OCI-M2 (cell line): ENCODE results near the gene SHCBP1L.

ENCODE experiments used
- DNase-seq: peaks from one replicate; lab custom pipeline; 2025; ENCODE audit not compliant: unreplicated experiment; lab: John Stamatoyannopoulos, UW

The SHCBP1L gene

GRCh38 chr1:182897696-182898095 lies 55.3 kb downstream of the SHCBP1L start:
- no peak for DNase-seq

GRCh38 chr1:182890927-182891610 lies 61.9 kb downstream of the SHCBP1L start:
- DNase-seq = no peak

GRCh38 chr1:182889997-182890396 lies 63.0 kb downstream of the SHCBP1L start:
- no peak for DNase-seq

- DNase-seq = no peak
Observed at GRCh38 chr1:182888736-182889531, 64.0 kb downstream of the SHCBP1L start.

DNA sequence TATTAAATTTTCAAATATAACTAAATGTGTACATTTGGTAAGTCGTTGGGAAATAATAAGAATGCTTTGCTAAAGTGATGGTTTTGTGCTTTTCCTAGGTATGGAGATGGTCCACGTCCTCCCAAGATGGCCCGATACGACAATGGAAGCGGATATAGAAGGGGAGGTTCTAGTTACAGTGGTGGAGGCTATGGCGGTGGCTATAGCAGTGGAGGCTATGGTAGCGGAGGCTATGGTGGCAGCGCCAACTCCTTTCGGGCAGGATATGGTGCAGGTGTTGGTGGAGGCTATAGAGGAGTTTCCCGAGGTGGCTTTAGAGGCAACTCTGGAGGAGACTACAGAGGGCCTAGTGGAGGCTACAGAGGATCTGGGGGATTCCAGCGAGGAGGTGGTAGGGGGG lies 66.0 kb downstream of the SHCBP1L start:
- DNase-seq = no peak

GRCh38 chr1:182885591-182885990 lies 67.4 kb downstream of the SHCBP1L start:
- no peak for DNase-seq

DNA sequence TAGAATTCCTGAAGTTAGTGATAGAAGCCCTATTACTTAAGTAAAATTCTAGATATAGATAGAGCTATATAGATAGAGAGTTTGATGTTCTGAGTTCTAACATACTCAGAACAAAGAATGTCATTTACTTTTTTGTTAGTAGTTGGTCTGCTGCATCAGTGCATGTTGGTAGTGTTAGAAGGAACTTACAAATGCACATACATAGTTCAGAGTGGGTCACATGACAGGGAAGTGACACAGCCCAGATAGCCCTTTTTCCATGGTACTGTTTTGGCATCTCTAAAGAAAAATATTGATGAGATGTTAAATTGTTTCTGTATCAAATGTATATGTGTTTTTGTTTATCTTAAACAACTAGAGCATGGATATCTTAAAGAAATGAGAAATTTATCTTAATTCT lies 68.1 kb downstream of the SHCBP1L start:
- no peak for DNase-seq

GRCh38 chr1:182877842-182878241 lies 75.1 kb downstream of the SHCBP1L start:
- DNase-seq = no peak

DNA sequence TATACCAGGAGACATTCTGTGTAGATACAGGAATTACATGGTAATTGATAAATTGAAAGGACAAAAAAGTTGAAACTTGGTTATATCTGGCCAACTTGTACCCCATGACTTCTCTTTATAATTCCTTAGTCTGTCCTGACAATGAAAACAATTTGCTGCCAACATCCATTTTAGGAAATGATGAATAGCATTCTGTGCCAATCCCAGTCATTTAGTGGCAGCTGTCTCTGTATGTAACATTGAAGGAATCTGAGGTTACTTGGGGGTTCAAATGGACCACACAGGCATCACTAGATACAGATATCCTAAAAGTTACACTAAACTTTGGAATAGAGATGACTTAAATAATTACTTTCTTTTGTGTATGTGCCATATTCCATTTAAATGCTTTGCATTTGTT lies 75.6 kb downstream of the SHCBP1L start:
- DNase-seq = no peak

DNA sequence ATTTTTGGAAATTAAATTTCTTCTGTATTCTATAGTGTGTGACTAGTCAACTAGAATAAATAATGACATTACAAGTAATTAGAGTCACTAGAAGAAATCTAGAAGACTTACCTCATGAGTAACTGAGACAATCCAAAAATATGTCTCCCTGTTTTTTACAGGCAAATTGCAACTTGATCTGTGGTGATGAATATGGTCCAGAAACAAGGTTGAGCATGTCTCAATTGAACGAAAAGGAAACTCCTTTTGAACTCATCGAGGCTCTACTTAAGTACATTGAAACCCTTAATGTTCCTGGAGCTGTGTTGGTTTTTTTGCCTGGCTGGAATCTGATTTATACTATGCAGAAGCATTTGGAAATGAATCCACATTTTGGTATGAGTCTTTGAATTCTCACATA lies 77.1 kb downstream of the SHCBP1L start:
- DNase-seq = no peak

GRCh38 chr1:182872881-182873280 lies 80.1 kb downstream of the SHCBP1L start:
- DNase-seq = no peak

GRCh38 chr1:182869241-182869666 lies 83.7 kb downstream of the SHCBP1L start:
- DNase-seq = no peak

DNA sequence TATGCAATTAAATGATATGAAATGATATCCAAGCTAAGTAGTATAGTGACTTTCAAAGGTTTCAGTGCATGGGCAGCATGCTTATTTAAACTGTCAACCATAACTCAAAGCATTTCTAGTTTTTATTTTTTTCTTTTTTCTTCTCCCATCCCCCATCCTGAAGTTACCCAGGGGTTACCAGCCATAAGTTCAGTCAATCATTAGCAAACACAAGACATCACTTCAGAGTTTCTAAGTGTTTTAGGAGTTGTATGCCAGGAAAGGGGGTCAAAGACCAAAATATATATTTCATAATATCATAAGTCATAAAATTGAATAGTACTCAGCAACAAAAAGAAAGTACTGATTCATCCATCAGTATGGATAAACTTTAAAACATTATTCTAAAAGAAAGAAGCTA lies 85.1 kb downstream of the SHCBP1L start:
- DNase-seq = no peak

- DNase-seq = no peak
Observed at GRCh38 chr1:182863940-182864339, 89.0 kb downstream of the SHCBP1L start.

DNA sequence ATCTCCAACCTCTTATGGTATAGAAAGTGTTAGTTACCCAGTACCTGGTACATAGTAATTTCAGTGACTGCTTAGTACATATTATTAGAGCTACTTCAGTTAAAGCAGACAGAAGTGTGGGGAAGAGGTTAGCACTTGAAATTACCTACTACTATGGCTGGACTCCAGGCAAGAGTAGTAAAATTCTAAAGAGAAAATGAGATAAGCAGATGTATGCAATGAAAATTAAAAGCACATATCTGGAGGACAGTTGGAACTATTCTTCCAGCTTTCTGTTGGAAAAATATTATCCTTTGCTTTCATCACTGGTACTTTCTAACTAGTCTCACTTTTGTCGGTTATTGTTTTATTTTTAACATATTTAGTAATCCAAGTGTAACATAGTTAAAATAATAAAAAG lies 90.1 kb downstream of the SHCBP1L start:
- DNase-seq = no peak

DNA sequence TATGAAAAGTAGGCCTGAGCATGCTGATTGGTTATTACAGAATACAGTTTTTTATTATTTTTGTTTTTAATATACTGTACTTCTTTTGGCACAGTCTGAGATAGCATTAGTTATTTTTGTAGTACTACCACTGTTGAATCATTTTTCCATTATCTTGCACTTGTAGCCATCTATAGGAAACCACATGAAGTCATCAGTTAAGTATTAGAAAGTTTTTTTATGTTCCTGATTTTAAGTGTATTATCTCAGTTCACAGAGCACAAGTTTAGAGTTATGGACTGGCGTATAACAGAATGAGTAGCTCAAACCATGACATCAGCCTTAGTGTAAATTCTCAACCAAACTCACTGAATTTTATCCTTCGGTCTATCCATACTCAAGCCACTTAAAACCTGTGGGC lies 91.0 kb downstream of the SHCBP1L start:
- DNase-seq = no peak

DNA sequence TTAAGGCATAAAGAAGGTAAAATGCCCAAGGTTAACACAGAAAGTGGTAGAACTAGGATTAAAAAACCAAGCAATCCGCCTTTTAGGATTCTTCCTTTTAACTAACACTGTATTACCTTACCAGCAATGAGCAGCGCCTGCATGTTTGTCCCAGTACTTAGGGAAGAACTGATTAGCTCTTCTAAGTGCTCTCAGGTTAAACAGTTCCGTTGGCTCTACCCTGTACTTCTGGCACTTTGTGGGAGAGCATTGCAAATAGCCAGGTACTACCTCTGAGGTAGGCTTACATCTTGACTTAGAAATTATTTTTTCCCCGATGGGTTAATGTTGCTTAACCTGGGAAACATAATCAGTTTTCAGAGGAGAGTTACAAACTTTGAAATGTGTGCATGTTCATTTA lies 92.3 kb downstream of the SHCBP1L start:
- no peak for DNase-seq

GRCh38 chr1:182857212-182857611 lies 95.8 kb downstream of the SHCBP1L start:
- DNase-seq = no peak

GRCh38 chr1:182855911-182856310 lies 97.1 kb downstream of the SHCBP1L start:
- DNase-seq = no peak

DNA sequence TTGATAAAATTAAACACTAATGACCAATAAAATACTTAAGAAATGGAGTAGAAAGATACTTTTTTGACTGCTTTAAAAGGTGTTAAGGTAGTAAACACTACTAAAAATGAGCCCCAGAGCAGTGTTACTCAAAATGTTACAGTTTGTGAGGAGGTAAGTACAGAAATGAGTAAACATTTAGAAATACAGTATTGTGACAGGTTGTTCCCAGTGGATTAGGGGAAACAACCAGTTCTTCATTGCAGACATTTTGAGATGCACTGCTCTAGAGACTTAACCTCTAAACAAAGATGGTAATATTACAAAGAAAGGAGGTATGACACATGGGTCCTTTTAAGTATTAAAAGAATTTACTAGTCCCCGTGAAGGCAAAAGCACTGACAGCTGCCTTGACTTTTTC lies 101.1 kb downstream of the SHCBP1L start:
- DNase-seq = no peak

DNA sequence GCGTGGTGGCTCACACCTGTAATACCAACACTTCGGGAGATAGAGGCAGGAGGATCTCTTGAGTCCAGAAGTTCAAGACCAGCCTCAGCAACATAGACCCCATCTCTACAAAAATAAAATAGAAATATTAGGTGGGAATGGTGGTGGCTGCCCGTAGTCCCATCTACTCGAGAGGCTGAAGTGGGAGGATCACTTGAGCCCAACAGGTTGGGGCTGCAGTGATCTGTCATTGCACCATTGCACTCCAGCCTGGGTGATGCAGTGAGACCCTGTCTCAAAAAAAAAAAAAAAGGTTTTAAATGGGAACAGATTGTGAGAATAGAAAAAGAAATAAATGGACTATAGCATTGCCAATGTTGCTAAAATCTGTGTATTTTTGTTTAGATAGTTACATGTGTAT lies 102.6 kb downstream of the SHCBP1L start:
- DNase-seq = no peak
